Sciatic nerve (tissue), 2 donors: ENCODE data around the gene XBP1. TPM values are rescaled to one million over a fixed set of nuclear protein-coding genes. Genes with fewer than 3 reads are reported as not detected.
A peak's percentile ranks its signal among the peaks of the same experiment; 100 is the strongest.
"Not testable (repeated sequence)": the region's sequence is repeated elsewhere in the genome, so short reads cannot be mapped to it uniquely, and the experiment has no call there.

Source experiments
- ATAC-seq: fragments of 200-7000 bp; cut with Tn5 transposase; one replicate; pipeline ENCODE4 v1.9.1; 2020; ENCODE audit warnings: mild to moderate bottlenecking, moderate library complexity
- DNase-seq: peaks from one replicate; pipeline ENCODE4 v3.0.0-alpha.2; 2020; ENCODE audit warnings: low spot score
- intact Hi-C: fragments of 100-400 bp; cut with DNase I; formaldehyde crosslinking; loops from one replicate; pipeline ENCODE4 v1.14.2; 2022
- total RNA-seq: library from RNA; stranded (reverse); fragmentation: NEBNext Ultra II Directional; extraction: Animal tissue kit (Norgen Biotek cat#: 25700); gene quantifications from one replicate; pipeline ENCODE4 v1.2.1, GENCODE V29; 2021
- donor health status: DM: no; HTN: no; CAD: no.
- donor health status: DM: no; HTN: no; CAD: no.

The XBP1 gene
- total RNA-seq, 1 donor from 2014 or later: 84.9 TPM

GRCh38 chr22:28820885-28821284, 20.5 kb upstream of the XBP1 start:
- no peak for ATAC-seq
- intact Hi-C loops: no loop called here
- no peak for DNase-seq

- intact Hi-C loops: no loop called here
- no peak for ATAC-seq
- DNase-seq: peak; percentile 36
Observed at GRCh38 chr22:28819253-28820096, 19.1 kb upstream of the XBP1 start.

GRCh38 chr22:28817919-28818859, 17.8 kb upstream of the XBP1 start:
- intact Hi-C loops: no loop called here
- DNase-seq: peak; percentile 40
- no peak for ATAC-seq

GRCh38 chr22:28817064-28817463, 16.7 kb upstream of the XBP1 start:
- ATAC-seq (no peak), DNase-seq (no peak)
- intact Hi-C loops: no loop called here

GRCh38 chr22:28815729-28816128, 15.4 kb upstream of the XBP1 start:
- DNase-seq: no peak
- ATAC-seq: no peak
- intact Hi-C loops: no loop called here

- ATAC-seq: no peak
- peak; percentile 23 for DNase-seq
Observed at GRCh38 chr22:28815111-28815510, 14.7 kb upstream of the XBP1 start.

GRCh38 chr22:28813772-28814518, 13.6 kb upstream of the XBP1 start:
- intact Hi-C loops: no loop called here
- DNase-seq (peak; percentile 37), ATAC-seq (peak; percentile 81)

More at GRCh38 chr22:28815111-28815510, 14.7 kb upstream of the XBP1 start:
- intact Hi-C loops: no loop called here

GRCh38 chr22:28812516-28812915, 12.1 kb upstream of the XBP1 start:
- intact Hi-C loops: no loop called here
- ATAC-seq: peak; percentile 63
- DNase-seq: peak; percentile 27

GRCh38 chr22:28810821-28811491, 10.6 kb upstream of the XBP1 start:
- peak; percentile 38 for ATAC-seq
- no peak for DNase-seq
- intact Hi-C loops: no loop called here

GRCh38 chr22:28808716-28809355, 8.5 kb upstream of the XBP1 start:
- no peak for DNase-seq
- intact Hi-C loops: loop anchor here (5.0 kb wide), 1 partner anchor 1208 kb away; no protein-coding TSS in a partner anchor
- ATAC-seq: no peak

- ATAC-seq, DNase-seq: not testable (repeated sequence)
- intact Hi-C loops: loop anchor here (5.0 kb wide), 1 partner anchor 1212 kb away; no protein-coding TSS in a partner anchor
Observed at GRCh38 chr22:28805426-28805825, 5.1 kb upstream of the XBP1 start.

- no peak for DNase-seq
- ATAC-seq: no peak
- intact Hi-C loops: no loop called here
Observed at GRCh38 chr22:28802595-28803123, 2.3 kb upstream of the XBP1 start.

- ATAC-seq (peak; percentile 4), DNase-seq (no peak)
- intact Hi-C loops: no loop called here
Observed at GRCh38 chr22:28801845-28802594, 1.7 kb upstream of the XBP1 start.

GRCh38 chr22:28799606-28800307, 612 bp downstream of the XBP1 start:
- DNase-seq (peak; percentile 83), ATAC-seq (peak; percentile 81)
- intact Hi-C loops: no loop called here

- DNase-seq: no peak
- intact Hi-C loops: no loop called here
- peak; percentile 84 for ATAC-seq
Observed at GRCh38 chr22:28798810-28799605, 1.4 kb downstream of the XBP1 start.
